Medulla oblongata (tissue), 1 donor: ENCODE results near the gene SMAD2.

Experiments
- DNase-seq: peaks from one replicate; pipeline ENCODE4 v3.0.0-alpha.2; 2015; ENCODE audit errors: extremely low spot score

Gene SMAD2

DNA sequence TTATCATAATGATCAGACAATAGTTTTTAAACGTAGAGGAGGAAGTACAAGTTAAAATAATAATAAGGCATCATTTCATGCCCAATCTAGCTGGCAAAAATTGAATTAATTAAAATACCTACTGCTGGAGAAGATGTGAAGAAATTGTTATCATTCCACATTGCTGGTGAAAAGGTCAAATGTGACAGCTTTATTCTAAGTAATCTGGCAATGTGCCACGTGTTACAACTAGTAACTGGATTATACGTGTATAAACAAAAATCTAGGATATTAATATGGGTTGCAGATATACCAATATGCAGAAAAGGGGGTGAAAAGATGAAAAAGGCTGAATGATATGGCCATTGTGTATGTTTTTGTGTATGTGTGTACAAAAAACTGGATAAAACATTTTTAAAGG lies 32.4 kb downstream of the SMAD2 start:
- no peak for DNase-seq

DNA sequence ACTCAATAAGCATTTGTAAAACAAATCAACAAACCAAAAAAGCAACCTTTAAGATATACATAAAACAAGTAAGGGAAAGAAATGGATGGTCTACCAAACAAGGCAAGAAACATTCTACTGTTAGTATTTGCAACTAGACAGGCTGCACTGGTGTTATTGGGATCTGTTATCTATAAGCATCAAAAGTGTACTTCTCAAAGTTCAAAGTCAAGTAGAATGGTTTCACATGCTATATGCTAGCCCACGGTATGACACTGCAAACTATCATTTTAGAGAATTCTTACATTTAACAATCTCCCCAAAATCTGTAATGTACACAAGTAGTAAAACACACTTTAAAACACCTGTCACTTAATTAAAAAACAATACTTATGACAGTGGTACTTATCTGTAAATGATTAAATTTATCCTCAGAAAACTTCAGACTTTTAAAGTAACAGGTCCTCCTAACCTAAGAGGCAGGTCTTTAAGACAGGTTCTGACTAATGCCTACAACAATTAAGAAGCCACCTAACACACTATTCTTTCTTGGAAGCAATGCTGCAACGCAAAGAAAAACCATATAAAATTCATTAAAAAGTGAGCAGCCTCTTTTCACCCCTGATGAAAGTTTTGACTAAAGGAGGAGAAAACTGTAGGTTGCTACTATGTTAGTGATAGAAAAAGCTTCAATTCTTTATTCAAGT lies 34.8 kb downstream of the SMAD2 start:
- no peak for DNase-seq

DNA sequence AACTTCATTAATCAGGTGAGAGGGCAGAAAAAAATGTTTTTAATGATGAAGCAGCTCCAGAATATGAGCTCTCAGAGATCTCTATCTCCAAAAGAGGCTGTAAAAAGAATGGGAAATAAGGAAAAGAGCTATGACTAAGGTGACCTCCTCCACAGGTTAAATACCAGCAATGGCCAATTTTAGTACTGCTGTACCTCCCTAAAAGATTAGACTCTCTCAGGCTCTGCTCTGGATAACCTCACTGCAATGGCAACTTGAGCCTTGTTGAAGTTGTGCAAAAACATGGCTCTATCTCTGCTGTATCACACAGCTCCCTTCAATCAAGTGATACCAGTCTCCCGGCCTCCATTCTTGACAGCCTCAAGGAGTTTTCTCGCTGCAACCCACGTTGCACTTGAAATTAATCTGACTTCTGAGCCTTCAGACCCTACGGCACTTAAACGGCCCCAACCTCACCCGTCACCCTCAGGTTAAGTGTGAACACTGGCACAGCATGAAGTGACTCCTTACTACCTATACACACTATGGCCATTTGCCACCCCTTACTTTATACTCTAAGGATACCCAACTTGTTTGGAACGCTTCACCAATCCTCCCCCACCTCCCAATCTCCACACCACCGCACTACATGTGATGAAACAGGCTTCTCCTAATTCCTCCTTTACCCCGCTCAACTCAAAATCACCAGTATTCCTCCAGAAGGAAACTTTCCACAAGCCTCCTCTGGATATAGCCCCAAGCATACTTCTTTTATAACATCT lies 36.3 kb downstream of the SMAD2 start:
- no peak for DNase-seq

DNA sequence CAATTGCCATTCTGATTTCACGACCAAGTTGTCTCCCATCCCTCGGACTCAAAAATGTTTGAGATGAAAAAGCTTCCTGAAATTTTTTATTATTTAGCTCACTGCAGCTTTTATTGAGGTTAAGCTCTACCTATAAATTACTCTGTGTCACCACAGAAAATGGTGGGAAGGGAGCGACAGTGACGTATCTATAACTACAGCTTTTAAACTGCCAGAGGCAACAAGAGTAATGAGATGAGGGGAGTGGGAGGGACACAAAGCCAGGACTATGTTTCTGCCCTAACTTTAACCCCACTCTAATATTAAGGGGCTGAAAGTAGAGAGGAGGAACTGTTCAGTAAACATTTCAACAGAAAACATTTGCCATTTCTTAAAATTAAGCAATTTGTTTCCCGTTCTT lies 37.4 kb downstream of the SMAD2 start:
- DNase-seq: no peak

DNA sequence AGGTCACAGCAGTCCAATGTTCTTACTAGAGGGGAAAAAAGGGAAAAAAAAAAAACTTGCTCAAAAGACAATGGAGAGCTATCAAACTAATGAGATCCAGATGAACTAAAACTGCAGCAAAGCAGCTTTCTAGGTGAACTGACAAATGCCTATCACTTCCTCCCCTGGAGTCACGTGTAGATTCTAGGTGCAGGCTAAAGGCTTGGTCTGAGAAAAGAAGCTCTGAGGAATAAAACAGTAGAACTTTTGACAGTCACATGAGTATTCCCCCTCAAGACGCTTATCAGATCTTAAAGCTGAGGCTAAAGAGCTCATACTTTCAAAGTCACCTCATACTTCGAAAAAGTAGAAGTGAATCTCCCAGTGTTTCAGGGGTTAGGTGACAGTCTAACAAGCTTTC lies 42.3 kb downstream of the SMAD2 start:
- no peak for DNase-seq

DNA sequence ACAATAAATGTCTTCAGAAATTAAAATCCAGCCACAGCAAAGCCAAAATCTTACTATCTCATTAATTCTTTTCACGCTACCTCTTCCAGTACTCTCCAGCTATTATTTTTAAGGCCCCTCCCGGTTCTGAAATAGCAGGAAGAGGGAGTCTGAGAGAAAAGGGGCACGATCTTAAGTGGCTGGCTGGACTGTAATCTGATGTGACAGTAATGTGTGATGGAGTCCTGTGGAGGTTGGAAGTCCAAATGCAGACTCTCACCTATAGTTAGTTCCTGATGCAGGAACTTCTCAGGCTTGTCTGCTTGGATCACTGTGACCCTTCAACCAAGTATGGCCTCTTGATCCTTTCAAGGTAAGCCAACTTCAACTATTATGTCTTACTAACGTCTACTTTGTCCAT lies 43.2 kb downstream of the SMAD2 start:
- DNase-seq: no peak

DNA sequence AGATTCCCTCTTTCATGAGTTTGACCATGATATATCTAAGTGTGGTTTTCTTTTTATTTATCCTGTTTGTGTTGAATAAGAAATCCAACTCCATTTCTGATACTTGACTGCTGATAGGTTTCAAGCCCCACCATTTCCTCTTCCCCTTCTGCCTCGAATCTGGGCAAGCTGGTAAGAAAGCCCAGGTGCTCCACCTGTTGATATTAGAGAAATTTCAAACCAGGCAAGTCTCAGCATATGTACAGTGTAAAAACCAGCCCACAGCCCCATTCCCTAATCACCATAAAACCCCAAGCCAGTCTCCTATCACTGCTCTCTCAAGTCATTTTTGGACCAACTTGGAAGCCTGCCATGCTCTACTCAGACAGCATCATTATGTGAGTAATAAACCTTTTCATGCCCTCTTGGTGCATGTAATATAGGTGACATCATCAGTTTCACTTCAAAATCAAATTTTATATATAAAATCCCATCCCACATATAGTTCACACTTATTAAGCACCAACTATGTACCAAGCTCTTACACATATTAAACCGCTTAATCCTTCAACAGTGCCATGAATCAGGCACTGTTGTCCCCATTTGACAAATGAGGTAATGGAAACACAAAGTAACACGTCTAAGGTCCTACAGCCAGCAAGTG lies 46.6 kb downstream of the SMAD2 start:
- DNase-seq: no peak

DNA sequence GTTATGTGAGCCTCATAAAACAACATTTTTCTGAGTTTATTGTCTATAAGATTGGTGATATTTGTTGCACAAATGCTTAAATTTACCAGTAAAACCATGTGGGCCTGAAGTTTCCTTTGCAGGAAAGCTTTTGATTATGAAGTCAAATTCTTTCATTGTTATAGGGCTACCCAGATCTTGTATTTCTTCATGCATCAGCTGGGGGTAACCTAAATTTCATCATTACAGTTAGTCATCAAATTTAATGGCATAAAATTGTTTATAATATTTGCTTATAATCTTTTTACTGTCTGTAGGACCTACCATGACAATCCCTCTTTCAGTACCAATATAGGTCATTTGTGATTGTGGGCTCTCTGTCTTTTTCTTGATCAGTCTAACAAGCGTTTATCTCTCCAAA lies 47.8 kb downstream of the SMAD2 start:
- DNase-seq: no peak

DNA sequence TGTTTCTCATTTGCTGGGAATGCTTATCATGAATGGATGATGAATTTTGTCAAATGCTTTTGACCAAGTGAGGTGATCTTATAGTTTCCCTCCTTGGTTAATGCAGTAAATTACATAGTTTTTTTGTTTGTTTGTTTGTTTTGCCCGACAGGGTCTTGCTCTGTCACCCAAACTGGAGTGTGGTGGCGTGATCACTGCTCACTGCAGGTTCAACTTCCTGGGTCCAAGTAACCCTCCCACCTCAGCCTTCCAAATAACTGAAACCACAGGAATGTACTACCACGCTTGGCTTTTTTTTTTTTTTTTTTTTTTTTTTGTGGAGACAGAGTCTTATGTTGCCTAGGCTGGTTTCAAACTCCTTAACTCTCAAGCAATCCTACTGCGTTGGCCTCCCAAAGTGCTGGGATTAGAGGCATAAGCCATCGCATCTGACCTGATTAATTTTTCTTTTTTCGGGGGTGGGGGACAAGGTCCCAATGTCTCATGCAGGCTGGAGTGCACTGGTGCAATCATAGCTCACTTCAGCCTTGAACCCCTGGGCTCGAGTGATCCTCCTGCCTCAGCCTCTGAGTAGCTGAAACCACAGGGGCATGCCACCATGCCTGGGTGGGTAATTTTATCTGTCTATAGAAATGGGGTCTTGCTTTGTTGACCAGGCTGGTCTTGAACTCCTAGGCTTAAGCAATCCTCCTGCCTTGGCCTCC lies 48.6 kb downstream of the SMAD2 start:
- DNase-seq: no peak

DNA sequence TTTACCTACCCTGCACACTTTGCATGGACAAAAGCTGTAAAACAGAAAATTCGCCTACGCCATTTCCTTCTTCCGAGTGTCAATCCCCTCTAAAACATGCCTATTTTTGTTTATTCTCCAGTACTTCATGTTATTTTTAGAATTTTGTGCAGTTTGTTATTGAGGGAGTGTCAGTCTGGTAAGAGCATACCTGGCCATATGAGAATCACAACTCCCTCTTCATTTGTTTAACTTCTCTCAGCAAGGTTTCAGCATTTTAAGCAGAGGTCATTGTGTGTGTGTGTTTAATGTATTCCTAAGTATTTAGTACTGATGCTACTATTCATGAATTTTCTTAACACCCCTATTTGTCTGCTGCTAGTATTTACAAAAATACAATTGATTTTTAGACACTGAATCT lies 49.4 kb downstream of the SMAD2 start:
- DNase-seq: no peak

DNA sequence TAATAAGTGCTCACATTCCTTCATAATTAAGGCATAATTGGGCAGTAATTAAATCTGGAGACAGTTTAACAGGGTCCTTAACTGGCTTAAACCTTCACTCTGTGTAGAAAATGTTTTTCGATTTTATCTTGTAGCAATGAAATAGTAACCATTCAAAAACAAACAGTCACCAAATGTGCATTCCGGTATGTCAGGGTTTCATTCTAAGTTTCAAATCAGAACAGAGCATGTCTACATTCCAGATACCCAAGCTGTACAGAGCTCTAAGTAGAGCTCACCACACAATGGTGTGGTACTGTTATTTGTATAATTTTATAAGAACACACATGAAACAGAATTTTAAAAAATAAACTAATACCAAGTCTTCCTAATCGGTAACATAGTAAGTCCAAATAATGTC lies 52.6 kb downstream of the SMAD2 start:
- DNase-seq: no peak

DNA sequence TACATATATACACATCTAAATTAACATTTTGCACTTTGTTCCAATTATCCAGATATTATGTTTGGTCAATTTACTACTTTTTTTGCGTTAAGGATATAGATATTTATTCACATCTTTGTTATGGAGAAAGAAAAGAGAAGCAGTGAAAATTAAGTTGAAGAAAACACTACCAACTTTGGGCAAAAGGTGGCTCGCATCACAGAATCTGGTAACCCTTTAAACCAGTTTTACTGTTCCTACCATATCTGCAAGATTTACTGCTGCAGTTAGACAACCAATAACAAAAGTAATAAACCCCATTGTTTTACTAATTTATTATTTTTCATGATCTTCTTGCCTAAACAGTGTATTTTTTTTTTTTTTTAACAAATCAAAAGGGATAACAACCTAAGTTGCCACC lies 53.6 kb downstream of the SMAD2 start:
- DNase-seq: no peak

DNA sequence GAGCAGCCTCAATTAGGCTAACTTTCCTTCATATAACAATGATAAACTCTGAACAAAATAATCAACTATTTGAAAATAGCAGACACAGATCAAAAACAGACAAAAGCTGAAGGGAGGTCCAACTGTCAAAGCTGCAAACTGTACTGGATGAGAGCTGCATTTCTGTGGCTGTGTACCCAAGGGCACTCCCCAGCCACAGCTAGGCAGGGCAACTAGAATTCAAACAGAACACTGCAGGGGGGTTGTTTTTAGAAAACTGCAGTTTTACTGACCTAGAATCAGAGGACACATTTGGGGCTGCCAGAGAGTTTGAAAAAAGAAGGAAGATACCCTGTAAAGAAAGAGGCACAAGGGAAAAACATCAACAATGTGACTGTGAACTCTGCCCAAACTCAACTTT lies 56.8 kb downstream of the SMAD2 start:
- peak; percentile 20 for DNase-seq

DNA sequence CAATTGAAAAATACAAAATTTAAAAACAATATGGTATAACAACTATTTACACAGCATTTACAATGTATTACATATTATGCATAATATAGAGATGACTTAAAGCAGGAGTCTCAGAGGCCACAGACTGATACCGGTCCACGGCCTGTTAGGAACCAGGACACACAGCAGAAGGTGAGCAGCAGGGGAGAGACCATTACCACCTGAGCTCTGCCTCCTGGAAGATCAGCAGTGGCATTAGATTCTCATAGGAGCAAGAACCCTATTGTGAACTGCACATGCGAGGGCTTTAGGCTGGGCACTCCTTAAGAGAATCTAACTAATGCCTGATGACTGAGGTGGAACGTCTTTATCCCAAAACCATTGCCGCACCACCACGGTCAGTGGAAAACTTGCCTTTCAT lies 58.0 kb downstream of the SMAD2 start:
- no peak for DNase-seq

DNA sequence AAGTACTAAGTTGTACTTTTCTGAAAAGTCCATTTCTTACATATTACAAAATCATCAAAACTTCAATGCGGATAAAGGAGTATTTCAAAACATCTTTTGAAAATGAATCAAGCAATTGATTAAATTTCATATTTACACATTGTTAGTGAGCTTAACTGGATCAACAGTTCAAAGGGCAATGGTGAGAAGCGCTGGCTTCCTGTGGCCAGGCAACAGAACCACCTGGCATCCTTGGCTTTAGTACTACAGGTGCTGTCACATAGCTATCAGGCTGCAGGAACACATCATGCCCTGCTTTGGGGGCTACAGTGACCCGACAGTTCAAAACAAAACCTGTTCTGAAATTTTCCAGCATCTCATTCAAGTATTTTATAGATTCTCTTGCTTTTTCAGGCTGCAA lies 59.2 kb downstream of the SMAD2 start:
- DNase-seq: no peak

DNA sequence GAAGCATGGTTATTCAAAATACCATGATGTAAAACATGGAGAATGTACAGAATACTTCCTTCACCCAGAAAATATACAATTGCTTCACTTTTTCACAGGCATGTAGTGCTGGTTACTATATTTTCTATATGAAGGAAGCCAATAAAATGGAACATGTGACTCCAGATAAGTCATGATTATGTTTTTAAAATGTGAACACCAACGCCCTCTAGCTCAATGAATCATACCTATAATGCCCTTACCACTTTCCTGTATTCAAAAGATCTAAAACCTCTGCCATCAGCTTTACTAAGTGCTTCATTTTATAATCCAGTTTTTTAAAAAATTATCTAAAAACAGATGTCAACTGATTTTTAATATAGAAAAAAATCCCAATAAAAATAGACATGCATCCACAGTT lies 59.9 kb downstream of the SMAD2 start:
- no peak for DNase-seq

DNA sequence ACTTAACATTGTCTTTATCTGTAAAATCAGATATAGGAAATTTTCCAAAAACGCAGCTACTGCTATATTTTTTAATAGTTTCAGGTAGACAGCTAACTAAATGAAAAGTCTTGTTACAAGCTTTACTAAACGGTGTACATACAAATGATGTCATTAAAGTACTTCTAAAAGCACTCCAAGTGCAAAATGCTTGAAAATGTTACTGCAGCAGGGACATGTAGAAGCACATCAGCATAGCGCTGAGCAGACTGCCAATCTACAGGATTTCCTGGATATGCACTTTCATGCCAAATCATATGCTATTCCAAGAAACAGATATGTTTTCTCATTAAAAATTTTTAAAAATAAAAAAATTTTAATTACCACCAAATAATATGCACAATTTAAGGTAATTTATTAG lies 61.7 kb downstream of the SMAD2 start:
- DNase-seq: no peak

DNA sequence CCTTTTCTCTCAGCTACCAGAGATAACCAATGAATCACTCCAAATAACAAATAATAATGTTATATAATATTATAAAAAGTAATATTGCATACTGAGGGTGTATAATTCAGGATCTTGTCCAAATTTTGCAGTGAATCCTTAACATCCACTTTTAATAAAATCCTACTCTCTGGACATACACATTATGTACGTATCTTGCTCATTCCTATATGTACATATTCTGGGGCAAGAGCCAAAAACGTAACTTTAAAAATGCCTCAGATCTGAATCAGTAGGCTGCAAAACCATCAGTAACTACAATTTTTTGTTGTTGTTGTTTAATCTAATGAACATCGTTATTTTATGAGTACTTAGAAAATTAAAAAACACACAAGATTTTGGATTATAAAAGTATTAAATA lies 65.3 kb downstream of the SMAD2 start:
- no peak for DNase-seq

DNA sequence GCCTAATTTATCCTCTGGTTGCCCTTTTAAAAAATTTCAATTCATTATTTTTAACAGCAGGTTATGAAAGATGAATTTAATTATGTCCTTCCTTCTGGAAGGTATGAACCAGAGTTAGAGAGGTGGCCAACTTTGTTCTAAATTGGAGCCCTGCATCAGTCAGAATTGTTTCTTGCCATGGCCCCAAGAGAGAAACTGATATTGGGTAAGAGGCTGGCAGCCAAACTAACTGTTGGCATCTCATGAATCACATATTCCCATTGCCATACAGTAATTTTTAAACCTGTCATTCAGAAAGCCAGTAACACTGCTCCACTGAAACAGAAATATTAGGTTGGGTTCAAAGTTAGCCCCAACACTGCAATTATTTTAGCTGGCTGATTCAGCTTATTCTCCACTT lies 67.4 kb downstream of the SMAD2 start:
- DNase-seq: no peak

DNA sequence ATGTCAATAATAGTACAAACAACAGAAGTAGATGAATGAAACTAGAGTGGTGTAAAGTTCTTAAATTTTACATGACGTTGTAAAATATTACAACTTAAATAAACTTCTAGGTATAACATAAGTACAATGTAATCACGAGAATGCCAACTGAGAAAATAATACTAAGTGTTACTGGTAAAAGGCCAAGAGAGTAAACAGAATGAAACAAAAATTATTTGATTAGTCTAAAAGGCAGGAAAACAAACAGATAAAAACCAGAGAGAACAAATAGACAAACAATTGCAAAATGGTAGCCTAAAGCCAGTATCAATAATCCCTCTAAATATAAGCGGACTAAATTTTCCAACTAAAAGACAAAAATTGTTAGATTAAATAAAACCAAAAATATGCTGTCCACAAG lies 71.9 kb downstream of the SMAD2 start:
- no peak for DNase-seq

DNA sequence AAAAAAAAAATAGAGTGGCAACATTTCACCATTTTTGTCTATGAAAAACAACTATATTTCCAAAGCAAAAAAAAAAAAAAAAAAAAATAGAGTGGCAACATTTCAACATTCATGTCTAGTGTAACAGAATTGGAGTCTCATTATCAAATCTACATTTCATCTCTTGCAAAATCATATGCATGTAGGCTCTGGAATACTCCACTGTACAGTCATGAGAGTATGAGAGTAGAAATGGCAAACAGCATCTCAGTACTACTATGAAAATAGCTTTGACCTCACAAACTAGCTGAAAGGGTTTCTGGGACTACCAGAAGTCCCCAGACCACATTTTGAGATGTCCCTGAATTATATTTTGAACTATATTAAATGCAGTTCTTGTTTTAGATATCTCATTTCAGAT lies 82.8 kb downstream of the SMAD2 start:
- DNase-seq: no peak

DNA sequence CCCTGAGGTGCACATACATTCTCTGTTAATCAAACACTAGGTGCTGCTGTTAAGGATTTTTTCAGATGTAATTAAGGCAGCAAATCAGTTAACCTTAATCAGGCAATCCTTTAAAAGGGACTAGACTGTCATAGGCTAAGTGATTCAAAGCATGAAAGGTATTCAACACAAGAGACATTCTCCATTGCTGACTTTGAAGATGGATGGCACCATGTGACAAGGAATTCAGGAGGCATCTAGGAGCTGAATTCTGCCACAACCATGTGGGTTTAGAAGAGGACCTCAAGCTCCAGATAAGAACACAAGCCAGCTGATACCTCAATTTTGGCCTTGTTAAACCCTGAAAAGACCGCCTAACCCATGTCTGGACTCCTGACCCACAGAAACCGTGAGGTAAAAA lies 84.0 kb downstream of the SMAD2 start:
- no peak for DNase-seq
